ENCODE measurements around the gene ZNF687.

ZNF687 gene

DNA sequence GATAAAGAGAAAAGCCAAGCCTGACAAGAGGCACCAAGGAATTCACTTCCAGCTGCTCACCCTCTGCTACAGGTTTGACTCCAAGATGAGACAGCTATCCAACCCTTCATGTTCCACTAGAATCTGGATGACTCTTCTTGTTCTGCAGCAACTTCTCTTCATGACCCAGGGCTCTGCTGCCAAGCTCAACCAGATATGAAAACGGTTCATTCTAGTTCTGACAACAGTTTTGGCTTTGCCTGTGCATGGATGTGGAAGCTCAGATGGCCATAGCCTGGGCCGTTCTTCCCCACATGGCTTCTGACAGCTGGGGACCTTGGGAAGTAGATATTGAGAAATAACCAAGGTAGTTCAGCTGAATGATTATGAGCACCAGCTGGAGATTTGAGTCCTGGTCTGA, 31.4 kb downstream of the ZNF687 start:
- Histone ChIP-seq H3K79me2 (ENCODE audit: control insufficient read depth, low read length) (peaks cover 5% of the 10 kb centered on the region; the same call in 1 of the 2 replicates), H3K4me1 (ENCODE audit: control insufficient read depth, low read length) (no peaks in the 10 kb centered on the region), H3F3A (ENCODE audit: control insufficient read depth, insufficient read depth) (no peaks in the 10 kb centered on the region), H3K27ac (ENCODE audit: low read depth, low read length) (no peak overlapping the region), H4K20me1 (ENCODE audit: control insufficient read depth, insufficient read depth, low read depth, low read length) (no peaks in the 10 kb centered on the region), H3K27me3 (ENCODE audit: control insufficient read depth, low read length) (no peaks in the 10 kb centered on the region), H3K9me3 (ENCODE audit: control insufficient read depth, insufficient read depth, low read length) (no peaks in the 10 kb centered on the region), H3K4me2 (ENCODE audit: low read length) (no peak overlapping the region), H3K9me2 (replicated peaks; ENCODE audit: control insufficient read depth, low read length) (no peaks in the 10 kb centered on the region), H3K36me3 (ENCODE audit: control insufficient read depth, low read length) (peaks cover 71% of the 10 kb centered on the region), H3K4me3 (ENCODE audit: low read length) (no peak overlapping the region)
- no peak for TF ChIP-seq EZH2phosphoT487 (IDR thresholded peaks at IDR 0.05; ENCODE audit: borderline replicate concordance, low read length)
- TF ChIP-seq, protein P1, sequence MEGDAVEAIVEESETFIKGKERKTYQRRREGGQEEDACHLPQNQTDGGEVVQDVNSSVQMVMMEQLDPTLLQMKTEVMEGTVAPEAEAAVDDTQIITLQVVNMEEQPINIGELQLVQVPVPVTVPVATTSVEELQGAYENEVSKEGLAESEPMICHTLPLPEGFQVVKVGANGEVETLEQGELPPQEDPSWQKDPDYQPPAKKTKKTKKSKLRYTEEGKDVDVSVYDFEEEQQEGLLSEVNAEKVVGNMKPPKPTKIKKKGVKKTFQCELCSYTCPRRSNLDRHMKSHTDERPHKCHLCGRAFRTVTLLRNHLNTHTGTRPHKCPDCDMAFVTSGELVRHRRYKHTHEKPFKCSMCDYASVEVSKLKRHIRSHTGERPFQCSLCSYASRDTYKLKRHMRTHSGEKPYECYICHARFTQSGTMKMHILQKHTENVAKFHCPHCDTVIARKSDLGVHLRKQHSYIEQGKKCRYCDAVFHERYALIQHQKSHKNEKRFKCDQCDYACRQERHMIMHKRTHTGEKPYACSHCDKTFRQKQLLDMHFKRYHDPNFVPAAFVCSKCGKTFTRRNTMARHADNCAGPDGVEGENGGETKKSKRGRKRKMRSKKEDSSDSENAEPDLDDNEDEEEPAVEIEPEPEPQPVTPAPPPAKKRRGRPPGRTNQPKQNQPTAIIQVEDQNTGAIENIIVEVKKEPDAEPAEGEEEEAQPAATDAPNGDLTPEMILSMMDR (IDR thresholded peaks at IDR 0.05; ENCODE audit: low read depth, low read length, poor library complexity, severe bottlenecking) = no peak

DNA sequence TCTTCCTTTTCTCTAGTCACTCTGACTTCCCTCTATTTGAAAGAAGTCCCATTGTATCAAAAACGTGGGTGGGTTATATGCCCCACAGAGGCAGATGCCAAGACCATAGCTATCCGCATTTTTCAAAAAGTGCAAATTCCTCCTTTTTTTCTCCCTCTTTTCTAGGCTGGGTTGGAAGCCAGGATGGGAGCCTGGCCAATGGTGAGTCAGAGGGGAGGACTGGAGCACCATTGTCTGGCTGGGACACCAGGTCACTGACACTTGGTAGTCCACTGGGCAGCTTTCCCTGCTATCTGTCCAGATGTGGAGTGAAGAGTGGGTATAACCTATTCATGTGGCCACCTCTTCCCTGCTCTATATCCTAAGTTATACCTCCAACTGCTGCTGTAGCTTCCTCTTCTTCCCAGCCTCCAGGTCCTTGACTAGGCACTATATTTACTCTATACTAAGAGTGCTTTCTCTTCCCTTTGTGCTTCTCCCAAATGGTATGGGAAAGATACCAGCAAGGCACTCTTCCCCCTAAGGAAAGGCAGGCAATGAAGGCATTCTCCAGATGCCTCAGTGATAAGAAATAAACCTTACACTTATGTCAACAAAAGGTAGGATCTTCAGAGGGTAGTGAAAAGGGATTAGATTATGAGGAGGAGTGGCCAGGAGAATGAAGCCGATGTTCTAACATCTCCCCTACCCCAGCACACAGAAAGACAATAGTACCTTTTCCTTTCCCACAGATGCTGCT, 32.2 kb downstream of the ZNF687 start:
- Histone ChIP-seq H3K36me3 (ENCODE audit: control insufficient read depth, low read length) (peaks cover 75% of the 10 kb centered on the region), H3K4me1 (ENCODE audit: control insufficient read depth, low read length) (no peaks in the 10 kb centered on the region), H3K27ac (ENCODE audit: low read depth, low read length) (no peak overlapping the region), H3K9me3 (ENCODE audit: control insufficient read depth, insufficient read depth, low read length) (no peaks in the 10 kb centered on the region), H3K79me2 (ENCODE audit: control insufficient read depth, low read length) (peaks cover 9% of the 10 kb centered on the region), H4K20me1 (ENCODE audit: control insufficient read depth, insufficient read depth, low read depth, low read length) (no peaks in the 10 kb centered on the region), H3F3A (ENCODE audit: control insufficient read depth, insufficient read depth) (no peaks in the 10 kb centered on the region), H3K27me3 (ENCODE audit: control insufficient read depth, low read length) (no peaks in the 10 kb centered on the region), H3K4me3 (ENCODE audit: low read length) (no peak overlapping the region), H3K9me2 (replicated peaks; ENCODE audit: control insufficient read depth, low read length) (no peaks in the 10 kb centered on the region), H3K4me2 (ENCODE audit: low read length) (no peak overlapping the region)
- TF ChIP-seq EZH2phosphoT487 (IDR thresholded peaks at IDR 0.05; ENCODE audit: borderline replicate concordance, low read length) = no peak
- TF ChIP-seq, protein P1 (IDR thresholded peaks at IDR 0.05; ENCODE audit: low read depth, low read length, poor library complexity, severe bottlenecking) = no peak

DNA sequence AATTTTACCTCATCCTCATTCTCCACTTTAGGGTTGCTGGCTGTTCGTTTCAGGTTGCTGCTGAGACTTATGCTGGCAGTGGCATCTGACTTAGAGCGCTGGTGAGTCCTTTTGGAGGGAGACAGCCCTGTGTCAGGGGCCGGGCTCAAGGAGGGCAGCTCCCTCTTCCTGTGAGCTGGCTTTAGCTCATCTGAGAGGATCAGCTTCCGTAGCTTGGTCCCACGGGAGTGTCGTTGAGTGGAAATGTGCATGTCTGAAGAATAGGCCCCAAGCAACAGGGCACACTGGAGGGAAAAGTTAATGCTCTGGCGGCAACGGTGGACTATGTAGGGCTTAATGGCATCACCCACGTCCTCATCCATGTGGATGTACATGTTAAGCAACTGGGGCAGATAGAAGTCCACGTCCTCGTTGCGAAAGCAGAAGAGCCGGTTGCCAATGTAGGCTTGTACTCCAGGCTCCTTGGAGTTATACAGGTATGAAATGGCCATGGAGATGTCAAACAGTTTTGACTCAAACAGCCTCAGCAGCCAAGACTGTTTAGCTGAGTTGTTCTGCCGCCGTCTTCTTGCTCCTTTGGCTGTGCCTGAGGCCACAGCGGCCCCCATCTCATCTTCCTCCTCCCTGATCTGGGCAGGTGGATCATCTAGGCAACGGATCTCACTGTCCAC, 33.6 kb downstream of the ZNF687 start:
- TF ChIP-seq, protein P1 (IDR thresholded peaks at IDR 0.05; ENCODE audit: low read depth, low read length, poor library complexity, severe bottlenecking) = no peak
- no peak for TF ChIP-seq EZH2phosphoT487 (IDR thresholded peaks at IDR 0.05; ENCODE audit: borderline replicate concordance, low read length)
- H3K4me3 ChIP-seq (ENCODE audit: low read length) = no peak overlapping the region
- no peaks in the 10 kb centered on the region for H3K27me3 ChIP-seq (ENCODE audit: control insufficient read depth, low read length)
- H3K4me2 ChIP-seq (ENCODE audit: low read length) = no peak overlapping the region
- H3K4me1 ChIP-seq (ENCODE audit: control insufficient read depth, low read length) = no peaks in the 10 kb centered on the region
- no peak overlapping the region for H3K27ac ChIP-seq (ENCODE audit: low read depth, low read length)
- H3K9me2 ChIP-seq (replicated peaks; ENCODE audit: control insufficient read depth, low read length) = no peaks in the 10 kb centered on the region
- no peaks in the 10 kb centered on the region for H4K20me1 ChIP-seq (ENCODE audit: control insufficient read depth, insufficient read depth, low read depth, low read length)
- H3F3A ChIP-seq (ENCODE audit: control insufficient read depth, insufficient read depth) = no peaks in the 10 kb centered on the region
- H3K79me2 ChIP-seq (ENCODE audit: control insufficient read depth, low read length) = peaks cover 10% of the 10 kb centered on the region
- H3K9me3 ChIP-seq (ENCODE audit: control insufficient read depth, insufficient read depth, low read length) = no peaks in the 10 kb centered on the region
- peaks cover 72% of the 10 kb centered on the region for H3K36me3 ChIP-seq (ENCODE audit: control insufficient read depth, low read length)

Measured in DOHH2 (cell line).